ENCODE data around the gene RASSF4.

RASSF4 gene

DNA sequence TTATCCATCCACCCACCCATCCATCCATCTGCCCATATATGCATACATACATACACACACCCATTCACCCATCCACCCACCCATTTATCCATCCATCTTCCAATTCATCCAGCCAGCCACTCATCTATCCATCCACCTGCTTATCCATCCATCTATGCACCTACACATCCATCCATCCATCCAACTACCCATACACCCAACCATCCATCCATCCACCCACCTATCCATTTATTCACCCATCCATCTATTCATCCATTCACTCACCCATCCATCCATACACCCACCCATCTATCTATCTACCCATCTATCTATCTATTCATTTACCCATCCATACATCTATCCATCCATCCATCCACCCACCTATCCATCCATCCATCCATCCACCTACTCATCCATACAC, 31.1 kb upstream of the RASSF4 start:
- DNase-seq, result no peak

DNA sequence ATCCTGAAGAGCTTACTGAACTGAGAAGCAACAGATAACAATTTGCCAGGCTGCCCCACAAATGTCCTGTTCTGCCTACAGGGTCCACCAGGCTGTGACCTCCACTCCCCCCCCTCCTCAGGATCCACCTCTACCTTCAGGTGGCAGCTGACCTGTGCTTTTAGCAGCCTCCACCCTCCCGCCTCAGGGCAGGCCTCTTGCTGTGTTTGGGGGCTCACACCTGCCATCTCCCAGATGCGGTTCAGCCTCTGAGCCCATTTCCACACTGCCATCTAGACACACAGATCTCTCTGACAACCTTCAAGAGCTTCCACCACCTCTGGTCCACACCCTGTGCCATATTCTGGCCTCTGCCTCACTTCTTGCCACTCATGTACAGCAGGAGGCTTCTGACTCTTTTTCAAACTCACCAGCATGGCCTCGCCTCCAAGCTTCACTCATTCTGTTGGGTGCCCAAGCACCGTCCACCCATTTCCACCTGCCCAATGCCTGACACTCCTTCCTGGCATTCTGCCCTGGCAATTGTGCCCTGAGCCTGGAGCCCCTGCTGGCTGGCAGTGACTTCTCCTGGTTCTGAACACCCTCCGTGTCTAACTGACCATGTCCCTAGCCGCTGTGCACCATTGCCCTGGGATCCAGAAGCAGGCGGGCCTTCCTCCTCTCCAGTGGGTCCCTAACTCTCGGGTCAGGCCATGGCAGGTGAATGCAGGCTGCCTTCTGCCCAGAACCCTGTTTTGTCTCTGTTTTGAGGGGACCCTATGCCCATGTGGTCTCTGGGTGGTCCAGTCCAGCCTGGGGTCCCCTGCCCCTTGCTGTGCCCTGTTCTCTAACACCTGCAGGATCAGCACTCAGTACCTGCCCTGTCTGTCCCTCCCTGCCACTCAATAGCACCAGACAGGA, 30.0 kb upstream of the RASSF4 start:
- no peak for DNase-seq

DNA sequence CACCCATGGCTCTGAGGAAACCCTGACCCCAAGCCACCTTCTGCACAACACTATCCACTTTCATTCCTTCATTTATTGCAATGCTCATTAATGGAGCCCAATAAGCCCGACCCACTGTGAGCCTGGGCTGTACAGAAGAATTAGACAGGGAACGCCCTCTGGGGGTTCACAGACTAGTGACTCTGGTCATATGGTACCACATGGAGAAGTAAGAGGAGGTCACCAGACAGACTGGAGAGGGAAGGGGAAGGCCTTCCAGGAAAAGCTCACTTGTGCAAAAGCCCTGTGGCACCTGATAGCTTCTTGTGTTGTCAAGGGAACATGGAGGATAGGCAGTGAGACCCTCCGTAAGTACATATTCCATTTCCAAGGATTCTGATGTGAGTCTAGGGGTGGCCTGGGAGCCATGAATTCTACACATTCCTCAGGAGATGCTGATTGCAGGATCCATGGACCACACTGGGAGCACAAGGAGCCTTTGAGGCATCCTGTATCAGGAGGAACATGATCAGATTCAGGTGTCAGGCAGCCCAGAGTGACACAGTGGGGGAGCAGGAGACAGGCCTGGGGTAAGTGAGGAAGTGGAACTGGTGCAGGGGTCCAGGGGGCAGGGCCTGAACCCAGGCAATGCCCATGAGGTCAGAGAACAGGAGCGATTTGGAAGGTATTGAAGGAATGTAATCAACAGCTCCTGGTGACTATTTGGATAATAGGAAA, 28.5 kb upstream of the RASSF4 start:
- no peak for DNase-seq

DNA sequence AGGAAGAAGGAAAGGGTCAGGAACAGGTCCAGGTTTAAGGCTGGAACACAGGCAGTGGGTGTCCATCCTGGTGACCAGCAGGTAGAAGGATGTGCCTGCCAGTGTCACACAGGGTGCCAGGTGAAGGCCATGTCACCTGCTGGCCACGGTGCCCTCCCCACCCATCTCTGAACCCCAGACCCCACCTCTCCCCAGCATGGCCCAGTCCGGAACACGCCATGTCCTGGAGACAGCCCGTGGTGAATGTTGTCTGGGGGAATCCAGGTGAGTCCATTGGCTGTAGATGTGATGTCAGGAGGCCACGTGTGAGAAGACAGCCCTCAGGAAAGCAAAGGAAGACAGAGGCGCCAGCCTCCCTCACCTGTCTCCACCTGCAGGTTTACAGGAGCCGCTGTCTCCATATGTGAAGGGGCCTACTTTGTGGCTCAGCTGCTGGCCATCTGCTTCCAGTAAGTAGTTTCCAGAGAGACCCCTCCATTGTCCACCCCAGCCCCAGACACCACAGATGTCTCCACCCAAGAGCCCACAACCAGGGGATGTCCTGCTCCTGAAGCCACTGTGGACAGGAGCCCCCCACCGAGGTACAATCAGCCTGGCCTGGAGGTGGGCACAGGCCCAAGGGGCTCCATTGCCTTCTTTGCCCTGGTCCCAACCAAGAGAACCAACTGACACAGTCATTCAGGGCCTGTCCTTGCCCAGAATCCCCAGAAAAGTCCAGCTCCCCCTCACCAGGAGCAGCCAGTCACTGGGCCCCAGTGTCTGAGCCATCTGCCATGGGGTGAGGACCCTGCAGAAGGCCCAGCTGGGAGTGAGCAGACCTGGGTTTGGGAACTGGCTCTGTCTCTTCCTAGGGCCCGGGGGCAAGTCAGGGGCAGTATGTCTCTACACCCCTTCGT, 27.7 kb upstream of the RASSF4 start:
- no peak for DNase-seq

DNA sequence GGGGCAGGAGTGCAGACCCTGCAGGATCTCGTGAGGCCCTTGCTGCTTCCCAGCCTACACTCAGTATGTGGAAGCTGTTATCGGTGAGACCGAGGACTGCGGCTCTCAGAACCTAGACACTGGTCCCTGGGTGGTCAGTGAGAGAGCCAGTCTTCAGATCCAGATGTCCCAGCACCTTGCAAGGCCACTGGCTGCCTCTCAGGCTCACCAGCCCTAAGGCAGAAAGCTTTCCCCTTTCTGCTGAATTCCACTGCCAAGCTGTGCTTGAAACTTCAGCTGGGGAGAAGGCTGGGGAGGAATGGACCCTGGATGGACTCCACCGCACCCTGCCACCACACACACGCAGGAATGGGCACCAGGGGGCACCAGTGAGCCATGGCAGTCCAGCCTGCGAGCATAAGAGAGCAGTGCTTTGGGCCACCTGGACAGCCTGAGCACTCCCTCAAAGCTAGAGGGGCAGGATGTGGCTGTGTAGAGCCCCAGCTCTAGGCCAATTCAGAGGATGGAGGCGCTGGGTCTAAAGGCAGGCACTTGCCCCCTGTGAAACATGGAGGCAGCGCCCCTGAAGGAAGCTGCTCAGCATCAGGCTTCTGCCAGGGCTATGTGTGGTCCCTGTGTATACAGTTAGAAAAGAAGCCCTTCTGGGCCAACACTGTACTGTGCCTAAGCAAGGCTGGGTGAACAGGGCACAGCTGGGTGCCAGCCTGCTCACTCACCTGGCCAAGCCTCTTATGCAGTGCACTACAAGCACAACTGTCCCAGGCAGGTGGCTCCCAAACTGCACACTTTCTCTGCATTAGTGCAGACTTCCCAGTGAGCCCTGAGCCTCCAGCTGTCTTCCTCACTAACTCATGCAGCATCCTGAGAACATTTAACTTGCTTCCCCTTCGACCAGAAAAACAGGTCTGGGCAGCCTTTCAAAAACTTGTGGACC, 26.8 kb upstream of the RASSF4 start:
- DNase-seq, result peak; percentile 44

DNA sequence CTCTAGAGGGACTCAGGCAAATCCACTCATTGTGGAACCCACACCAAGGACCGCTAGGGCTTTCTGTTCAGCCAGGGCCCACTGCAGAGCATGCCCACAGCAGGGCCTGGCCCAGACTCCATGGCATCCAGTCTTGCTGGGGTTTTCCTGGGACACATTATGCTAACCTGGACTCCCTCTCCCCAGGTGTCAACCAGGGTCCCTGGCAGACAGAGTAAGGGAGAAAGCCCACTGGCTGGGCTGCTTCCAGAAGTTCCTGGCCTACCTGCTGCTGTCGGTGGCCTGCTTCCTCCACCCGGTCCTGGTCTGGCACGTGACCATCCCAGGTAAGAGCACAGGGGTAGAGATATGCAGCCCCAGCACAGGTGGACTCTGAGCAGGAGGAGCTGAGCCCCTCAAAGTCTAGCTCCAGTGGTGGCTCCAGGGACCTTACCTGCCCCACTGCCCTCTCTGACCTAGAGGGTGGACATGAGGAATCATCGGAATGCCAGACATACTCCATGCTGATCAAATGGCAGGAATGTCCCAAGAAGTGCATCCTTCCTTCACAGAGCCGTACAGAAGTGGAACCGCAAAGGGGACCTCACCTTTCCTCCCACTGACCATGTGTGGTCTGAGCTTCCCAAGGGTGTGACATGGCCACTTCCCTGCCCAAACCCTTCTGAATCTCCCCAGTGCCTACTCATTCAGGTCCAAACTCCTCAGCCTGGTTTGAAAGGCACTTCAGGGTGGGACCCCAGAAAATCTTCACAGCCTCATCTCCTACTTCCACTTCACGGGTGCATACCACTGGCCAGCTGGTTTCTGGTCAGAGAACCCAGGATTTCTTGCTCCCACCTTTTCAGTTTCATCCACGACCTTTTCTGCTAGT, 25.9 kb upstream of the RASSF4 start:
- no peak for DNase-seq

DNA sequence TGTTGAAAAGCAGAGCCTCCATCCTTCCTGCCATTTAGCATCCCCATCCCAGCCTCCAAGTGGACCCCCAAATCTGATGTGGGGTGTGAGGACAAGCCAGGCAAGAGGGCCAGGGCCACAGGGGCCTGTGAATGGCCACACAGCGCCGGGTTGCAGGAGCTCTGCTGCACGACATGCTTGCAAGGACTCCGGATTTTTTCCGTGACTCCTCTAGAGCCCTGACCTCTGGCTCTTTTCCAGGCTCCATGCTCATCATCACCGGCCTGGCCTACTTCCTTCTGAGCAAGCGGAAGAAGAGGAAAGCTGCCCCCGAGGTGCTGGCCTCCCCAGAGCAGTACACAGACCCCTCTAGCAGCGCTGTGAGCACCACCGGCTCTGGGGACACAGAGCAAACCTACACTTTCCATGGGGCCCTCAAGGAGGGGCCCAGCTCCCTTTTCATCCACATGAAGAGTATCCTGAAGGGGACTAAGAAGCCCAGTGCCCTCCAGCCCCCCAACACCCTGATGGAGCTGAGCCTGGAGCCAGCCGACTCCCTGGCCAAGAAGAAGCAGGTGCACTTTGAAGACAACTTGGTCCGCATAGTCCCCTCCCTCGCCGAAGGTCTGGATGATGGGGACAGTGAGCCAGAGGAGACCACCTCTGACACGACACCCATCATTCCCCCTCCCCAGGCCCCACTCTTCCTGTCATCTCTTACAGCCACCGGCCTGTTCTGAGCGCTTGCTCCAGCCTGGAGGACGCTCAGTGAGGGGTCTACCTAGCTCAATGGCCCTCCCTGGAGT, 25.0 kb upstream of the RASSF4 start:
- no peak for DNase-seq

DNA sequence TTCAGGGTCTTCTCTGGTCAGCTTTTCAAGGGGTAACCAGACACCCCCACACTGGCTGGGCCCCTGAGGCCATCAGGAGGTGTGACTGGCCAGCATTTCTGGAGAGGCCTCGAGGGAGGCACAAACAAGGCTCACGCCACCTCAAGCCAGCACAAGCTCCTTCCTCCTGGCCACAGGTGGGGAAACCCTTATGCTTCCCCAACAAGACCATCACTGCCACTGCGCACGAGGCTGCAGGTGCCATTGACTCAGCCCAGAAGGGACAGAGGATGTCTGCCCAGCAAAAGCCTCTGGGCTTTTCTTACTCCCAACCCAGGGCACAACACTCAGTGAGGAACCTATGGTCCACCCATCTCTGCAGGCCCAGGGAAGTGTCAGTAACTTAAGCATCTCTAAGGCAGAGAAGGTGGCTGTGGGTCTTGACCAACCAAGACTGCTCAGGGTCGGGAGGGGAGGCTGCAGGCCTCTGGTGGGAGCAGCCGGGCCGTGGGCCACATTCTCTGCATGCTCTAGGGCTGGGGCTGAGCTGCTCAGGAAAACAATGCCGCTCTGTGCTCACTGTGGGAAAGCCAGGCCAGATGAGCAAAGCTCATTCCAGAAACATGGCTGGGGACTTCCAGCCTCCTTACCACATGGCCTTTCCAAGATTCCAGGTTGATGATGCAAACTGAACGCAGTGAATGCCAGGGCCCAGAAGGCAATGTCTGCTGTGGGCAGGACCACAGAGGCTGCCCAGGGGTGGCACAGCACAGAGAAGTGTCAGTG, 24.2 kb upstream of the RASSF4 start:
- DNase-seq, result no peak

DNA sequence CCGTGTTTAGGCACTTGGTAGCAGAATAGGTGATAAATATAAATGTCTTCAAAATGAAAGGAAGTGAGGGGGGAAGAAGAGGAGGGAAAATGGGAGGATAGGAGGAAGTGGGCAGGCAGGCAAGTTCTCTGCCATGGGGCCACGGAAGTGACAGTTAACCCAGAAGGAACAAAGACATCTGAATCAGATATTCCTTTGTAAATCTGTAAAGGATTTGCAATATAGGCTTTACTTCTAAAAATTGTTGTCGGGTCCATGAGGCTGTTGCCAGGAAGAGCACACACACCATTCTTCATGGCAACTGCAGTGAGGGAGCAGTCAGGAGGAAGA, 23.7 kb upstream of the RASSF4 start:
- no peak for DNase-seq

DNA sequence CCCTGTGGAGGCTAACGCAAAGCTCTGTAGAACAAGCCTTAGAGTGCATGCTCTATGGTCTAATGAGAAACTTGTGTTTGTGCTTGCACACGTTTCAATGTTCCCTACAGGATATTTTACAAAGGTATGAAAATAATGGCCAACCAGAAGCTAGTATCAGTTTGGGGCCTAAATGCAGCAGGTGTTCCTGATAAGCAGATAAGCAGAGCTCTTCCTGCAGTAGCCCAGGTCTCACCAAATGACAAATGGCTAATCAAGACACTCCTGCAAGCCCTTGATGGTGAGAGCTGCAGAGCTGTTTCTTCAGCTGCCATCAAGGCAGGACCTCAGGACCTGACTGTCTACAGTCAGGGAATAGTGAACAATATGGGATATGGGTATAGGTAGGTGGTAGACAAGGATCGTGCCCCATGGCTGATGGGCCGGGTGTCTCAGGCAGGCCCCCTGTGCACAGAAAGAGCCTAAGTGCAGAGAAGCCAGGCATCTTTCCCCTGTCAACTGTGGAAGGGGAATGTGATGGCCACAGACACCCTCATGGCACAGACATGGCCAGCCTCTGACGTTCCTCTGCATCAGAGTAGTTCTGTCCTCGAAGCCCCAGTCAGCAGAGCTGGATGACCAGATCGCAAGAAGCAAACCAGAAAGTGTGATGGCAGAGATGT, 23.2 kb upstream of the RASSF4 start:
- DNase-seq, result no peak

DNA sequence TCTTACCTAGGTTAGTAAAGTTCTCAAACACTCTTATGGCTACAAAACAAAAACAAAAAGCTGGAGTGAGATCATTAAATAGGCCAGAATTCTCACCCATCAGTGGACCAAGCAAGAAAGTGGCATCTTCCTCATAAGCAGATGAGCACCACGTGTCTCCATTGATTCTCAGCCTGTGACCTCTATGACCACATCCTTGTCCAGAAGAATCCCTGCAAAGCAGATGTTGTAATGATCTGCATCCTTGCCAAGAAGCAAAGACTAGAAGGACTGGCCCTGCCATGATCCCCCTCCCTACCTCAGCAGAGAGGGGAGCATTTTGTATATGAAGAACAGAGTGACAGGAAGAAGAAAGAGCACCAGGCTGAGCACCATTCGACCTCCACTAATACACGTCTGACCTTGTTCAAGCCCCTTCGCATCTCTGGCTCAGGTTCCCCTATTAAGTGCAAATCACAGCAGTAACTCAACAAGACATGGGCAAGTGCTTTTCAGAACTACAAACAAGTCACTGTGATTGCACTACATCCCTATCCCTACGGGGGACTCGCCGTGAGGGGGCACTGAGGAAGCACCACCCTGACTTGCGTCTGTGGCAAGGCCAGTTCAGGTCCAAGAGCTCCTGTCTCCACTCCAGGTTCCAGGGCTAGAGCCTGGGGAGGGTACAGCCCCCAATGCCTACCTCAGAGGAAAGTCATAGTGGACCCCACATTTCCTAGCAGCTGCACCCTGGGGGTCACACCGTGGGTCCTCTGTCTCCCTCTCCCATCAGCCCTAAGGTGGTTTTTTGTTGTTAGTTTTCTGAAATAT, 22.2 kb upstream of the RASSF4 start:
- no peak for DNase-seq

DNA sequence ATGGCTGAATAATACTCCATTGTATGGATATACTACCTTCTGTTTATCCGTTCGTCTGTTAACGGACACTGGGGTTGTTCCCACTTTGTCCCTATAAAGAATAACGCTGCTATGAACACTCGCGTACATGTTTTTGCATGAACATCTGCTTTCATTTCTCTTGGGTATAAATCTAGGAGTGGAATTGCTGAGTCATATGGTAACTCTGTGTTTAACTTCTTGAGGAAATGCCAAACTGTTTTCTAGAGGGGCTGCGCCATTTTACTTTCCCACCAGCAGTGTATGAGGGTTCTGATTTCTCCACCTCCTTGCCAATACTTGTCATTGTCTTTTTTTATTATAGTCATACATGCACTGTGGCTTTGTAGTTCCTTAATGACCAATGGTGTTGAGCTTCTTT, 20.6 kb upstream of the RASSF4 start:
- DNase-seq, result no peak

DNA sequence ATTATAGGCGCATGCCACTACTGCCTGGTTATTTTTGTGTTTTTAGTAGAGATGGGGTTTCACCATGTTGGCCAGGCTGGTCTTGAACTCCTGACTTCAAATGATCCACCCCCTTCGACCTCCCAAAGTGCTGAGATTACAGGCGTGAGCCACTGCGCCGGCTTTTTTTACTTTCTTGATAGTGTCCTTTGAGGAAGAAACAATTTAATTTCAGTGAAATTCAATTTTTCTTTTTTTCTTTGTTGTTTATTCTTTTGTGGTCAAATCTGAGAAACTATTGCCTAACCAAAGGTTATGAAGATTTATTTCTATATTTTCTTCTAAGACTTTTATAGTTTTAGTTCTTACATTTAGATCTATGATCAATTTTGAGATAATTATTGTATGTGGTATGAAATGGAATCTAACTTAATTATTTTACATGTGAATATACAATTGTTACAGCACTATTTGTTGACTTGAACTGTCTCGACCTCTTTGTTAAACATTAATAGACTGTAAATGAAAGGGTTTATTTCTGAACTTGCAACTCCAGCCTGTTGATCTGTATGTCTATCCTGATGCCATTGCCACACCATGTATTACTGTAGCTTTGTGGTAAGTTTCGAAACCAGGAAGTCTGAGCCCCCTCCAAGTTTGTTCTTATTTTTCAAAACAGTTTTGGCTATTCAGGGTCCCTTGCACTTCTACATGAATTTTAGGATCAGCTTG, 19.8 kb upstream of the RASSF4 start:
- DNase-seq, result no peak

DNA sequence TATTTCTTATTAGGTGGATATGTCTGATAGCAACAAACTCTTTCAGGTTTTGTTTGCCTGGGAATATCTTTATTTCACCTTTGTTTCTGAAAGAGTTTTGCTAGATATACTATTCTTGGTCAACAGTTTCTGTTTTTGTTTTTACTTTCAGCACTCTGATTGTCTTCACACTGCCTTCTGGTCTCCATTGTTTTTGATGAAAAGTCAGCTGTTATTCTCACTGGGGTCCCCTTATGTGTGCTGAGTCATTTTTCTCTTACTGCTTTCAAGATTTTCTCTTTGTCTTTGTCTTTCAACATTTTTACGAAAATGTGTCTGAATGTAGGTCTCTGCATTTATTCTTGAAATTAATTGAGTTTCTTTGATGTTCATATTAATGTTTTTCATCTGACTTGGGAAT, 15.2 kb upstream of the RASSF4 start:
- no peak for DNase-seq

DNA sequence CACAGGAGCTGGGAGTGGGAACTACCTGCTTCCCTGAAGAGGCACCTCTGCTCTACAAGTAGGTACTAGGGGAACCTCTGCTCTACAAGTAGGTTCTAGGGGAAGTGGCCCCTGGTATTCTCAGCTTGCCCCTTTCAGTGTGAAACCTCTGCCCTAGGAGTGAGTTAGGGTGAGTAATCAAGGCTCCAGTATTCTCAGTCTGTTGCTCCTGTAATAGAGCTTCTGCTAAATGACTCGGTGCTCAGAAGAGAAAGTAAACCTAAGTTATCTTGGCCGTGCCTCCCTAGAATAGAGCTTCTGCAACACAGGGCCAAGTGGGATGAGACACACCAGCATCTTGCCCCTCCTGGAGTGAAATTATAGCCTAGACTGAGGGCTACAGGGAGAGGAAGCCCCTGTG, 13.4 kb upstream of the RASSF4 start:
- no peak for DNase-seq

DNA sequence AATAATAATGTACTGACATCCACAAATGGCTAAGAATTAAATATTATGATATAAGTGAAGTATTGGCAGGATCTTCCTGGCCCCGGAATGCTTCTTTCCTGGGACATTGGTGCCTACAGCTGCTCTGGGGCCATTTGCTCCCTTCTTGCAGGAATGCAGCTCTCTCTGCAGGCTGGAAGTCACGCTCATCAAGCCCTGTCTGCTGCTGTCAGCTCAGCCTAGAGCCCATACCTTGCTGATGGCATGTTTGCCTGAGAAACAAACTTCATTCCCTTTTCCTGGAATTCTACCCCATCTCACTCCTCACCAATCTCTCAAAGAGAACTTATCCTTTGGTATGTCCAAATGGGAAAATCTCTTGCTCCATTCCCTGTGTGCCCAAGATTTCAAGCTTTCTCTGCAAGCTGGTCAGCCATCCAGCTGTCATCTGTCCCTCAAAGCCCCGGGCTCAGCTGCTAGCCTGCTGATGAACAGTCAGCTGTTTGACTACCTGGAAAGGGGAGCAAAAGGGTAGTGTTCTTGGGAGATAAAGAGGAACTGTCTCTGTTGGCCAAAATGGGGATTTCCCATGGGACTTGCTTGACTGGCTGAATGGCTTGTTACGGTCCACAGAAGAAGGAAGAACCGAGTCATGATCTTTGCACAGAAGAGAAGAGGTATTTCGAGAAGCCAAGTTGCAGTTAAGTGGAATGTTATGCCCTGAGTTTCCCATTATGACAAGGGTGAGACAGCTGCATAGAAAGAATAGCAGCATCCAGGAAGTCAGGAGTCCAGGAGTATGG, 12.0 kb upstream of the RASSF4 start:
- no peak for DNase-seq

DNA sequence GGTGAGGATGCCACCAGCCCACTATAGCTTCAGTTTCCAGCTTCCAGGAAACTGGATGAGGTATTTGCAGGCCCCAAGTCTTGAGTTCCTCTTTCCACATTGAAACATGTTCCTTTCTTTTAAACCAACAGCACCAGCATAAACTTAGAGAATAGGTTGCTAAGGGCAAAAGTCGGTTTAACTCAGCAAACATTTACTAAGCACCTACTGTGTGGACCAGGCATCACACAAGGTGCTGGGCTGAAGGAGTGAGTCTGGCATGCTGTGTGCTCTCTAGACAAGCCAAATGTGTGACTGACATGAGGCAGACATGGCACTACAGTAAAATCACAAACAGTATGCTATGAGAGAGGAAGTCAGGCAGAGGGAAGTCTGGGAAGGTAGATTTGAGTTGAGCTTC, 11.0 kb upstream of the RASSF4 start:
- DNase-seq, result no peak
